Measurements from ENCODE around the gene REM2. TPM values are rescaled to one million over a fixed set of nuclear protein-coding genes. Genes with fewer than 3 reads are reported as not detected.

The REM2 gene
- total RNA-seq, 1 experiment from 2014 or later = 0.26 TPM

GRCh38 chr14:22923746-22924145, 40.7 kb downstream of the REM2 start:
- ChIA-PET CTCF (interaction anchor here (0.6 to 1.1 kb wide), 3 partner anchors 37 to 64 kb away, joined by 3 to 4 read pairs (median 4); no protein-coding TSS in a partner anchor), POLR2A (no interaction called here)
- DNase-seq (ENCODE audit: unreplicated experiment) = no peak
- Mint-ChIP-seq H3K36me3 (ENCODE audit: insufficient read depth, unreplicated experiment) (peaks cover 92% of the 10 kb centered on the region), H3K9me3 (ENCODE audit: unreplicated experiment) (no peaks in the 10 kb centered on the region), H3K27me3 (ENCODE audit: insufficient read depth, unreplicated experiment) (no peaks in the 10 kb centered on the region), H3K27ac (ENCODE audit: low read depth, unreplicated experiment) (no peak overlapping the region), H3K4me1 (ENCODE audit: insufficient read depth, unreplicated experiment) (peaks cover 39% of the 10 kb centered on the region), H3K4me3 (ENCODE audit: unreplicated experiment) (no peak overlapping the region)
- no peak for TF ChIP-seq CTCF (IDR thresholded peaks at IDR 0.05; ENCODE audit: unreplicated experiment)
- no TSS peak for BruUV-seq (replicated peaks)
- intact Hi-C loops (cut with micrococcal nuclease) = no loop called here

- H3K9me3 Mint-ChIP-seq (ENCODE audit: unreplicated experiment) = no peaks in the 10 kb centered on the region
- H3K27me3 Mint-ChIP-seq (ENCODE audit: insufficient read depth, unreplicated experiment) = no peaks in the 10 kb centered on the region
- ChIA-PET CTCF (interaction anchor here (0.7 to 1.1 kb wide), 2 partner anchors 26 to 72 kb away, joined by 3 to 4 read pairs; no protein-coding TSS in a partner anchor), POLR2A (interaction anchor here (0.6 to 1.9 kb wide), 5 partner anchors 53 to 86 kb away, joined by 3 to 7 read pairs (median 4); partner anchors contain the start of gene AJUBA)
- peaks cover 75% of the 10 kb centered on the region for H3K36me3 Mint-ChIP-seq (ENCODE audit: insufficient read depth, unreplicated experiment)
- peak overlapping the region; percentile 53 for H3K27ac Mint-ChIP-seq (ENCODE audit: low read depth, unreplicated experiment)
- no TSS peak for BruUV-seq (replicated peaks)
- TF ChIP-seq CTCF (IDR thresholded peaks at IDR 0.05; ENCODE audit: unreplicated experiment) = no peak
- intact Hi-C loops (cut with micrococcal nuclease) = no loop called here
- no peak overlapping the region for H3K4me3 Mint-ChIP-seq (ENCODE audit: unreplicated experiment)
- no peak for DNase-seq (ENCODE audit: unreplicated experiment)
- H3K4me1 Mint-ChIP-seq (ENCODE audit: insufficient read depth, unreplicated experiment) = peaks cover 34% of the 10 kb centered on the region
Measured at GRCh38 chr14:22925513-22925912, 42.5 kb downstream of the REM2 start.

- no peaks in the 10 kb centered on the region for H3K27me3 Mint-ChIP-seq (ENCODE audit: insufficient read depth, unreplicated experiment)
- TF ChIP-seq CTCF (IDR thresholded peaks at IDR 0.05; ENCODE audit: unreplicated experiment) = no peak
- intact Hi-C loops (cut with micrococcal nuclease) = no loop called here
- no peak overlapping the region for H3K4me3 Mint-ChIP-seq (ENCODE audit: unreplicated experiment)
- no peaks in the 10 kb centered on the region for H3K9me3 Mint-ChIP-seq (ENCODE audit: unreplicated experiment)
- no TSS peak for BruUV-seq (replicated peaks)
- peak; percentile 52 for DNase-seq (ENCODE audit: unreplicated experiment)
- H3K4me1 Mint-ChIP-seq (ENCODE audit: insufficient read depth, unreplicated experiment) = peaks cover 30% of the 10 kb centered on the region
- ChIA-PET POLR2A (interaction anchor here (0.6 to 2.6 kb wide), 8 partner anchors 11 to 87 kb away, joined by 3 to 10 read pairs (median 4); partner anchors contain the start of gene AJUBA), CTCF (interaction anchor here (0.7 to 1.1 kb wide), 2 partner anchors 26 to 73 kb away, joined by 3 to 4 read pairs; no protein-coding TSS in a partner anchor)
- peaks cover 67% of the 10 kb centered on the region for H3K36me3 Mint-ChIP-seq (ENCODE audit: insufficient read depth, unreplicated experiment)
- peak overlapping the region; percentile 53 for H3K27ac Mint-ChIP-seq (ENCODE audit: low read depth, unreplicated experiment)
Measured at GRCh38 chr14:22926316-22926715, 43.3 kb downstream of the REM2 start.

- Mint-ChIP-seq H3K27ac (ENCODE audit: low read depth, unreplicated experiment) (no peak overlapping the region), H3K9me3 (ENCODE audit: unreplicated experiment) (no peaks in the 10 kb centered on the region), H3K4me3 (ENCODE audit: unreplicated experiment) (no peak overlapping the region), H3K27me3 (ENCODE audit: insufficient read depth, unreplicated experiment) (no peaks in the 10 kb centered on the region), H3K36me3 (ENCODE audit: insufficient read depth, unreplicated experiment) (peaks cover 45% of the 10 kb centered on the region), H3K4me1 (ENCODE audit: insufficient read depth, unreplicated experiment) (peaks cover 15% of the 10 kb centered on the region)
- DNase-seq (ENCODE audit: unreplicated experiment) = no peak
- intact Hi-C loops (cut with micrococcal nuclease) = loop anchor here (1.0 to 2.0 kb wide), 3 partner anchors 29 to 130 kb away; partner anchors contain the start of gene HAUS4
- CTCF ChIA-PET = interaction anchor here (0.5 to 3.5 kb wide), 21 partner anchors 9 to 364 kb away, joined by 3 to 25 read pairs (median 6); partner anchors contain the start of genes AJUBA, HAUS4 and RBM23
- POLR2A ChIA-PET = interaction anchor here (0.8 to 5.8 kb wide), 35 partner anchors 10 to 378 kb away, joined by 3 to 90 read pairs (median 6); partner anchors contain the start of genes ACIN1, AJUBA, C14orf119 and CDH24
- TF ChIP-seq CTCF (IDR thresholded peaks at IDR 0.05; ENCODE audit: unreplicated experiment) = no peak
- BruUV-seq (replicated peaks) = TSS peak; percentile 29
Measured at GRCh38 chr14:22928237-22929103, 45.4 kb downstream of the REM2 start.
